ENCODE results near the gene KAZN. TPM values are rescaled to one million over a fixed set of nuclear protein-coding genes. Genes with fewer than 3 reads are reported as not detected.

KAZN gene
- polyA plus RNA-seq, 2 of the 4 experiments (the other 2 are of a cell fraction): 1.3 to 1.9 TPM

DNA sequence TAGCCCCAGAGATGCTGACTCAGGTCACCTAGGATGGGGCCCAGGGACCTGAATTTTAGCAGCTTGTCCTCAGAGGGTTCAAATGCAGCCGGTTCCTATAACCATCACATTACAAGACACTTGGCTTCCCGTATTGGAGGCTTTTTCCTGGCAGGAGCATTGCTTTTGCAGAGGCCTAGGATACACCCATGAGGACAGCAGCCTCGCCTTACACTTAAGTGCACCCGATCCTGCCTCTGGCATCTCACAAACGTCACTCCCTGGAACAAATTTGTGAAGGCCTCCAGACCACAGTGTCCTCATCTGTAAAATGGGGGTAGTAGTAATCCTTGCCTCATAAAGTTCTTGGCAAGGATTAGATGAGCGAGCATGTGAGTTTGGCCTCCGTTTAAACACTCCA, 130.0 kb downstream of the KAZN start:
- Histone ChIP-seq H3K4me3 (no peak overlapping the region), H3K4me2 (no peak overlapping the region), H3K9me3 (no peaks in the 10 kb centered on the region), H3K4me1 (peaks cover 3% of the 10 kb centered on the region; the same call in 1 of the 3 replicates), H3K27ac (no peak overlapping the region)
- DNase-seq (ENCODE audit: low read depth in 1 of 2, low spot score in 1 of 2): no peak
- no peak for TF ChIP-seq EHMT2 (IDR thresholded peaks at IDR 0.05; ENCODE audit: low read depth)
- TF ChIP-seq FOXS1 (CRISPR knock-in tag; IDR thresholded peaks at IDR 0.05): no peak
- TF ChIP-seq JUN (IDR thresholded peaks at IDR 0.05): no peak
- no peak for TF ChIP-seq GATA3 (IDR thresholded peaks at IDR 0.05; ENCODE audit: borderline replicate concordance)
- no peak for TF ChIP-seq ZSCAN20 (CRISPR knock-in tag; IDR thresholded peaks at IDR 0.05)
- TF ChIP-seq MAZ (IDR thresholded peaks at IDR 0.05; ENCODE audit: borderline replicate concordance, low read depth, low read length): no peak
- no peak for TF ChIP-seq HOXB5 (CRISPR knock-in tag; IDR thresholded peaks at IDR 0.05)
- no peak for TF ChIP-seq BHLHE40 (IDR thresholded peaks at IDR 0.05; ENCODE audit: low read depth, low read length)
- no peak for TF ChIP-seq FOSL2 (IDR thresholded peaks at IDR 0.05)
- no peak for TF ChIP-seq FOSL2 (CRISPR knock-in tag; IDR thresholded peaks at IDR 0.05)
- TF ChIP-seq RNF2 (IDR thresholded peaks at IDR 0.05; ENCODE audit: borderline replicate concordance, low read depth): no peak
- no peak for TF ChIP-seq SMC3 (IDR thresholded peaks at IDR 0.05)
- no peak for TF ChIP-seq POLR2AphosphoS2 (conservative IDR thresholded peaks at IDR 0.05; ENCODE audit: low read length)
- TF ChIP-seq CTCF (IDR thresholded peaks at IDR 0.05): no peak
- TF ChIP-seq CHD2 (IDR thresholded peaks at IDR 0.05; ENCODE audit: low read length, partially characterized antibody): no peak
- TF ChIP-seq ATOH8 (CRISPR knock-in tag; IDR thresholded peaks at IDR 0.05; ENCODE audit: low read depth): no peak
- TF ChIP-seq HDAC2 (IDR thresholded peaks at IDR 0.05): no peak
- no peak for TF ChIP-seq TP53 (CRISPR knock-in tag; IDR thresholded peaks at IDR 0.05)
- TF ChIP-seq KDM1A (IDR thresholded peaks at IDR 0.05; ENCODE audit: low read depth): no peak
- TF ChIP-seq NR3C1 (IDR thresholded peaks at IDR 0.05): no peak
- ChIA-PET CTCF (no interaction called here), POLR2A (no interaction called here)
- 85% methylated on average over 6 of the region's 7 CpGs for WGBS (ENCODE audit: missing lambda C conversion rate)
- FAIRE-seq: no peak
- no peak for ATAC-seq

DNA sequence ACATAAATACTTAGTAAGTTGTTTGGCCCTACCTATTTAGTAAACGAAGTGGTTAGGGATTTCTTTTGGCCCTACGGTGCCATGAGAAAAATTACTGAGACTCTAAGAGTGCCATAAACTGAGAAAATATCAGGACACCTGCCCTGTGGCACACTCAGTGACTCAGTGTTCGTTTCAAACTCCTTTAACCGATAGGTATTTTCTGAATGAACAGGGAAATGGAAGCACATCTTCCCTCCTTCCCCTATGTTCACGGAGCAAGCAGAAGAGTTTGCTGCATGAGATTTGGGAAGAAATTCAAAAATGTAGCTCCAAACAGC, 134.2 kb downstream of the KAZN start:
- ATAC-seq (no peak), DNase-seq (ENCODE audit: low read depth in 1 of 2, low spot score in 1 of 2) (no peak), FAIRE-seq (no peak)
- H3K4me2 ChIP-seq: no peak overlapping the region
- no peaks in the 10 kb centered on the region for H3K9me3 ChIP-seq
- 72% methylated on average over 5 of the region's 5 CpGs for WGBS (ENCODE audit: missing lambda C conversion rate)
- H3K4me3 ChIP-seq: no peak overlapping the region
- TF ChIP-seq RAD21 (conservative IDR thresholded peaks at IDR 0.05 in 1 of 2, IDR thresholded peaks at IDR 0.05 in 1 of 2) (no peak), ZSCAN20 (CRISPR knock-in tag; IDR thresholded peaks at IDR 0.05) (no peak), KDM1A (IDR thresholded peaks at IDR 0.05; ENCODE audit: low read depth) (no peak), NR3C1 (IDR thresholded peaks at IDR 0.05) (no peak), JUNB (IDR thresholded peaks at IDR 0.05) (no peak), SREBF2 (IDR thresholded peaks at IDR 0.05) (no peak), CBX8 (IDR thresholded peaks at IDR 0.05) (no peak), ZFP36 (IDR thresholded peaks at IDR 0.05; ENCODE audit: borderline replicate concordance, partially characterized antibody) (no peak), FOXS1 (CRISPR knock-in tag; IDR thresholded peaks at IDR 0.05) (no peak), MAFK (IDR thresholded peaks at IDR 0.05; ENCODE audit: partially characterized antibody) (no peak), MYC (IDR thresholded peaks at IDR 0.05; ENCODE audit: borderline replicate concordance, low read length) (no peak), HDAC2 (IDR thresholded peaks at IDR 0.05) (no peak)
- CTCF ChIA-PET: interaction anchor here (0.6 to 1.7 kb wide), 2 partner anchors 14 to 333 kb away, joined by 4 read pairs; no protein-coding TSS in a partner anchor
- peaks cover 3% of the 10 kb centered on the region; the same call in 1 of the 3 replicates for H3K4me1 ChIP-seq
- POLR2A ChIA-PET: no interaction called here
- no peak overlapping the region; a peak in 1 of 6 replicates for H3K27ac ChIP-seq

All from A549 (cell line).